ENCODE data around the gene PTPRN2. TPM values are rescaled to one million over a fixed set of nuclear protein-coding genes. Genes with fewer than 3 reads are reported as not detected.

PTPRN2 gene
- total RNA-seq, 1 donor from 2014 or later, result 1.8 TPM

- Mint-ChIP-seq H3K27me3 (no peaks in the 10 kb centered on the region), H3K27ac (no peak overlapping the region), H3K9me3 (peaks cover 3% of the 10 kb centered on the region), H3K4me1 (no peaks in the 10 kb centered on the region), H3K4me3 (no peak overlapping the region), H3K36me3 (ENCODE audit: low read depth) (no peaks in the 10 kb centered on the region)
- ChIA-PET POLR2A (no interaction called here), CTCF (no interaction called here)
- ATAC-seq (ENCODE audit: low read depth) (no peak), DNase-seq (no peak)
- intact Hi-C loops (cut with micrococcal nuclease), result no loop called here
- TF ChIP-seq, protein P1, sequence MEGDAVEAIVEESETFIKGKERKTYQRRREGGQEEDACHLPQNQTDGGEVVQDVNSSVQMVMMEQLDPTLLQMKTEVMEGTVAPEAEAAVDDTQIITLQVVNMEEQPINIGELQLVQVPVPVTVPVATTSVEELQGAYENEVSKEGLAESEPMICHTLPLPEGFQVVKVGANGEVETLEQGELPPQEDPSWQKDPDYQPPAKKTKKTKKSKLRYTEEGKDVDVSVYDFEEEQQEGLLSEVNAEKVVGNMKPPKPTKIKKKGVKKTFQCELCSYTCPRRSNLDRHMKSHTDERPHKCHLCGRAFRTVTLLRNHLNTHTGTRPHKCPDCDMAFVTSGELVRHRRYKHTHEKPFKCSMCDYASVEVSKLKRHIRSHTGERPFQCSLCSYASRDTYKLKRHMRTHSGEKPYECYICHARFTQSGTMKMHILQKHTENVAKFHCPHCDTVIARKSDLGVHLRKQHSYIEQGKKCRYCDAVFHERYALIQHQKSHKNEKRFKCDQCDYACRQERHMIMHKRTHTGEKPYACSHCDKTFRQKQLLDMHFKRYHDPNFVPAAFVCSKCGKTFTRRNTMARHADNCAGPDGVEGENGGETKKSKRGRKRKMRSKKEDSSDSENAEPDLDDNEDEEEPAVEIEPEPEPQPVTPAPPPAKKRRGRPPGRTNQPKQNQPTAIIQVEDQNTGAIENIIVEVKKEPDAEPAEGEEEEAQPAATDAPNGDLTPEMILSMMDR (IDR thresholded peaks at IDR 0.05), result no peak
Observed at GRCh38 chr7:158142657-158143056, 445.0 kb downstream of the PTPRN2 start.

- H3K9me3 Mint-ChIP-seq, result peaks cover 3% of the 10 kb centered on the region
- ATAC-seq (ENCODE audit: low read depth), result no peak
Observed at GRCh38 chr7:158141806-158142518, 445.7 kb downstream of the PTPRN2 start.

GRCh38 chr7:158141221-158141582 lies 446.4 kb downstream of the PTPRN2 start:
- TF ChIP-seq, protein P1 (IDR thresholded peaks at IDR 0.05), result no peak
- ATAC-seq (ENCODE audit: low read depth) (no peak), DNase-seq (no peak)
- intact Hi-C loops (cut with micrococcal nuclease), result no loop called here
- H3K9me3 Mint-ChIP-seq, result peaks cover 3% of the 10 kb centered on the region
- ChIA-PET CTCF (no interaction called here), POLR2A (no interaction called here)
- no peaks in the 10 kb centered on the region for H3K4me1 Mint-ChIP-seq
- no peak overlapping the region for H3K4me3 Mint-ChIP-seq
- no peaks in the 10 kb centered on the region for H3K36me3 Mint-ChIP-seq (ENCODE audit: low read depth)
- no peak overlapping the region for H3K27ac Mint-ChIP-seq
- H3K27me3 Mint-ChIP-seq, result no peaks in the 10 kb centered on the region

More at GRCh38 chr7:158141806-158142518, 445.7 kb downstream of the PTPRN2 start:
- Mint-ChIP-seq H3K4me3 (no peak overlapping the region), H3K36me3 (ENCODE audit: low read depth) (no peaks in the 10 kb centered on the region), H3K4me1 (no peaks in the 10 kb centered on the region), H3K27me3 (no peaks in the 10 kb centered on the region), H3K27ac (no peak overlapping the region)
- ChIA-PET CTCF (no interaction called here), POLR2A (no interaction called here)
- DNase-seq, result no peak
- intact Hi-C loops (cut with micrococcal nuclease), result no loop called here
- TF ChIP-seq, protein P1 (IDR thresholded peaks at IDR 0.05), result no peak

DNA sequence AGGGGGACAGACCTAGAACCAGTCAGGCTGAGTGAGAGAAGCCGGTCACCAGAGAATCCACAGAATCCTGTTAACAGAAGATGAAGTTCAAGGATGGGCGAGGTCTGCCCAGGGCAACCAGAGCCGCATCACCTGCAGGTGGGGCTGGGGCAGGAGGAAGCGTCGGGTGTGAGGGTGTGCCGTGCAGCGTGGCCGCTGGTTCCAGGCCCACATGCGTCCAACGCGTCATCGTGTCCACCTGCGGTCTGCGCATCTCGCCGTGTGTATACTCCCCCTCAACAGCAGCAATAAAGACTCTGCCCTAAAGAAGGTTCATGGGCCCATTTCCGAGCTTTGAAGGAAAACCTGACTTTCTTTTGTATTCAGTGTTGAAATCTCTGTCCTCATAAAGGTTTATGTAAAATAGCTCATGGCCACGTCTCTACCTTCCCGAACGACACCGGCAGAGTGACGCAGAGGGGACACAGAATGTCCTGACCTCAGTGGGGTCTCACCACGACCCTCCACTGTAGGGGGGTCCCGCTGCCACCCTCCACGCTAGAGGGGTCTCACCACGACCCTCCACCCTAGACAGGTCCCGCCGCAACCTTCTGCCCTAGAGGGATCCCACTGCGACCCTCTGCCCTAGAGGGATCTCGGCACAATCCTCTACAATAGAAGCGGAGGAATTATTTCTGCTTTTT lies 446.9 kb downstream of the PTPRN2 start:
- TF ChIP-seq, protein P1 (IDR thresholded peaks at IDR 0.05), result no peak
- Mint-ChIP-seq H3K4me1 (no peaks in the 10 kb centered on the region), H3K4me3 (no peak overlapping the region), H3K27ac (no peak overlapping the region), H3K36me3 (ENCODE audit: low read depth) (no peaks in the 10 kb centered on the region), H3K27me3 (no peaks in the 10 kb centered on the region), H3K9me3 (peaks cover 3% of the 10 kb centered on the region)
- no peak for ATAC-seq (ENCODE audit: low read depth)
- intact Hi-C loops (cut with micrococcal nuclease), result no loop called here
- DNase-seq, result no peak
- ChIA-PET POLR2A (no interaction called here), CTCF (no interaction called here)

- TF ChIP-seq, protein P1 (IDR thresholded peaks at IDR 0.05), result no peak
- no peak for DNase-seq
- Mint-ChIP-seq H3K4me1 (no peaks in the 10 kb centered on the region), H3K36me3 (ENCODE audit: low read depth) (no peaks in the 10 kb centered on the region), H3K27me3 (no peaks in the 10 kb centered on the region), H3K4me3 (no peak overlapping the region), H3K9me3 (peaks cover 3% of the 10 kb centered on the region), H3K27ac (no peak overlapping the region)
- CTCF ChIA-PET, result no interaction called here
- POLR2A ChIA-PET, result no interaction called here
- intact Hi-C loops (cut with micrococcal nuclease), result no loop called here
- no peak for ATAC-seq (ENCODE audit: low read depth)
Observed at GRCh38 chr7:158139499-158139898, 448.1 kb downstream of the PTPRN2 start.
